SK-N-SH treated with all-trans-retinoic acid at 6 μM for 48 hours (cell line): ENCODE measurements around the gene AOPEP.
A peak's percentile ranks its signal among the peaks of the same experiment; 100 is the strongest.

ENCODE experiments used
- ATAC-seq: fragments of 200-7000 bp; cut with Tn5 transposase; 3 replicates; pipeline ENCODE4 v1.9.1; 2020; ENCODE audit warnings: mild to moderate bottlenecking, moderate library complexity
- ARNTL ChIP-seq: fragments of 450-650 bp; formaldehyde crosslinking; IDR thresholded peaks from 2 replicates; pipeline ENCODE4 v1.5.0; 2020; ENCODE audit warnings: low read depth, mild to moderate bottlenecking, moderate library complexity, borderline replicate concordance
- BACH2 ChIP-seq: fragments of 250-450 bp; sonication (Bioruptor Pico); IDR thresholded peaks from 2 replicates; pipeline ENCODE4 v1.9.0; 2021; ENCODE audit warnings: mild to moderate bottlenecking, borderline replicate concordance
- CSDC2 ChIP-seq: fragments of 250-450 bp; sonication (Bioruptor Pico); IDR thresholded peaks from 2 replicates; pipeline ENCODE4 v1.5.0; 2020; ENCODE audit warnings: mild to moderate bottlenecking, moderate library complexity
- ESRRG ChIP-seq: fragments of 250-450 bp; sonication (Bioruptor Pico); IDR thresholded peaks from 2 replicates; pipeline ENCODE4 v1.6.1; 2021; ENCODE audit warnings: mild to moderate bottlenecking
- GLIS3 ChIP-seq: fragments of 250-450 bp; sonication (Bioruptor Pico); IDR thresholded peaks from 2 replicates; pipeline ENCODE4 v1.5.0; 2020; ENCODE audit warnings: mild to moderate bottlenecking, moderate library complexity
- ISL1 ChIP-seq: fragments of 250-450 bp; sonication (Bioruptor Pico); IDR thresholded peaks from 2 replicates; pipeline ENCODE4 v2.1.2; 2022; ENCODE audit warnings: mild to moderate bottlenecking, moderate library complexity
- OSR1 ChIP-seq: fragments of 250-450 bp; sonication (Bioruptor Pico); IDR thresholded peaks from 2 replicates; pipeline ENCODE4 v1.8.0; 2022; ENCODE audit warnings: moderate library complexity, mild to moderate bottlenecking, inconsistent platforms
- PPARA ChIP-seq: fragments of 250-450 bp; sonication (Bioruptor Pico); IDR thresholded peaks from 2 replicates; pipeline ENCODE4 v1.5.0; 2020; ENCODE audit warnings: mild to moderate bottlenecking, borderline replicate concordance
- RARB ChIP-seq: fragments of 250-450 bp; sonication (Bioruptor Pico); IDR thresholded peaks from 2 replicates; pipeline ENCODE4 v1.8.0; 2021; ENCODE audit warnings: mild to moderate bottlenecking, moderate library complexity
- SNAI2 ChIP-seq: fragments of 250-450 bp; sonication (Bioruptor Pico); IDR thresholded peaks from 2 replicates; pipeline ENCODE4 v1.5.0; 2020; ENCODE audit warnings: mild to moderate bottlenecking, moderate library complexity
- TCF4 ChIP-seq: fragments of 250-450 bp; sonication (Bioruptor Pico); IDR thresholded peaks from 2 replicates; pipeline ENCODE4 v1.8.0; 2021; ENCODE audit warnings: mild to moderate bottlenecking, moderate library complexity, borderline replicate concordance
- TOX ChIP-seq: fragments of 250-450 bp; sonication (Bioruptor Pico); IDR thresholded peaks from 2 replicates; pipeline ENCODE4 v1.8.0; 2021; ENCODE audit warnings: mild to moderate bottlenecking, moderate library complexity, borderline replicate concordance
- TSHZ2 ChIP-seq: fragments of 250-450 bp; sonication (Bioruptor Pico); IDR thresholded peaks from 2 replicates; pipeline ENCODE4 v1.5.0; 2020; ENCODE audit warnings: mild to moderate bottlenecking, moderate library complexity
- ZC3H10 ChIP-seq: fragments of 250-450 bp; sonication (Bioruptor Pico); IDR thresholded peaks from 2 replicates; pipeline ENCODE4 v1.5.1; 2021; ENCODE audit warnings: mild to moderate bottlenecking, moderate library complexity
- ZFP3 ChIP-seq: fragments of 250-450 bp; sonication (Bioruptor Pico); IDR thresholded peaks from 2 replicates; pipeline ENCODE4 v1.5.0; 2020; ENCODE audit warnings: mild to moderate bottlenecking, moderate library complexity
- ZFP30 ChIP-seq: fragments of 450-650 bp; formaldehyde crosslinking; IDR thresholded peaks from 2 replicates; pipeline ENCODE4 v1.5.0; 2022; ENCODE audit warnings: mild to moderate bottlenecking, moderate library complexity
- ZNF565 ChIP-seq: fragments of 450-650 bp; formaldehyde crosslinking; conservative IDR thresholded peaks from 2 replicates; pipeline ENCODE4 v1.5.0; 2020; ENCODE audit warnings: low read depth, mild to moderate bottlenecking, moderate library complexity
- ZNF70 ChIP-seq: fragments of 450-650 bp; formaldehyde crosslinking; IDR thresholded peaks from 2 replicates; pipeline ENCODE4 v1.5.0; 2020; ENCODE audit warnings: mild to moderate bottlenecking, moderate library complexity
- ZNF8 ChIP-seq: fragments of 450-650 bp; formaldehyde crosslinking; IDR thresholded peaks from 2 replicates; pipeline ENCODE4 v1.5.0; 2020; ENCODE audit warnings: mild to moderate bottlenecking, moderate library complexity
- TF ChIP-seq, protein P1 (sequence below): fragments of 250-450 bp; sonication (Bioruptor Pico); IDR thresholded peaks from 2 replicates; pipeline ENCODE4 v1.8.0; 2021; ENCODE audit warnings: low read depth, mild to moderate bottlenecking, moderate library complexity, borderline replicate concordance
- TF ChIP-seq, protein P2 (sequence below): fragments of 250-450 bp; sonication (Bioruptor Pico); IDR thresholded peaks from 2 replicates; pipeline ENCODE4 v1.8.0; 2020; ENCODE audit warnings: mild to moderate bottlenecking, moderate library complexity, borderline replicate concordance
- TF ChIP-seq, protein P3 (sequence below): fragments of 250-450 bp; sonication (Bioruptor Pico); IDR thresholded peaks from 2 replicates; pipeline ENCODE4 v1.5.1; 2020; ENCODE audit warnings: low read depth, mild to moderate bottlenecking, moderate library complexity
- TF ChIP-seq, protein P4 (sequence below): fragments of 250-450 bp; sonication (Bioruptor Pico); IDR thresholded peaks from 2 replicates; pipeline ENCODE4 v1.5.1; 2021; ENCODE audit warnings: mild to moderate bottlenecking, moderate library complexity

The AOPEP gene

GRCh38 chr9:95132366-95133324 lies 406.1 kb downstream of the AOPEP start:
- TF ChIP-seq SNAI2 (CRISPR knock-in tag): peak; percentile 67; the same call in 1 of the 2 replicates
- TF ChIP-seq ZNF565: no peak
- TF ChIP-seq TOX (CRISPR knock-in tag): no peak
- TF ChIP-seq, protein P1, sequence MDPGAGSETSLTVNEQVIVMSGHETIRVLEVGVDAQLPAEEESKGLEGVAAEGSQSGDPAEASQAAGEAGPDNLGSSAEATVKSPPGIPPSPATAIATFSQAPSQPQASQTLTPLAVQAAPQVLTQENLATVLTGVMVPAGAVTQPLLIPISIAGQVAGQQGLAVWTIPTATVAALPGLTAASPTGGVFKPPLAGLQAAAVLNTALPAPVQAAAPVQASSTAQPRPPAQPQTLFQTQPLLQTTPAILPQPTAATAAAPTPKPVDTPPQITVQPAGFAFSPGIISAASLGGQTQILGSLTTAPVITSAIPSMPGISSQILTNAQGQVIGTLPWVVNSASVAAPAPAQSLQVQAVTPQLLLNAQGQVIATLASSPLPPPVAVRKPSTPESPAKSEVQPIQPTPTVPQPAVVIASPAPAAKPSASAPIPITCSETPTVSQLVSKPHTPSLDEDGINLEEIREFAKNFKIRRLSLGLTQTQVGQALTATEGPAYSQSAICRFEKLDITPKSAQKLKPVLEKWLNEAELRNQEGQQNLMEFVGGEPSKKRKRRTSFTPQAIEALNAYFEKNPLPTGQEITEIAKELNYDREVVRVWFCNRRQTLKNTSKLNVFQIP: no peak; the same call in 1 of the 2 replicates
- no peak for TF ChIP-seq BACH2
- TF ChIP-seq ZNF70 (CRISPR knock-in tag): no peak
- peak; percentile 69; the same call in 1 of the 2 replicates for TF ChIP-seq GLIS3 (CRISPR knock-in tag)
- TF ChIP-seq ESRRG: peak; percentile 57; the same call in 1 of the 2 replicates
- TF ChIP-seq TCF4: peak; percentile 98
- no peak for TF ChIP-seq CSDC2 (CRISPR knock-in tag)
- no peak for TF ChIP-seq ZFP30
- 0 out of 2 replicates have a peak, but pooled peaks have one; percentile 42 for TF ChIP-seq ZC3H10
- TF ChIP-seq ARNTL (CRISPR knock-in tag): no peak
- peak; percentile 94 for TF ChIP-seq ISL1
- no peak for TF ChIP-seq PPARA (CRISPR knock-in tag)
- TF ChIP-seq RARB: no peak
- no peak for TF ChIP-seq ZNF8
- TF ChIP-seq ZFP3 (CRISPR knock-in tag): no peak; the same call in 1 of the 2 replicates
- TF ChIP-seq TSHZ2: peak; percentile 94
- TF ChIP-seq, protein P2, sequence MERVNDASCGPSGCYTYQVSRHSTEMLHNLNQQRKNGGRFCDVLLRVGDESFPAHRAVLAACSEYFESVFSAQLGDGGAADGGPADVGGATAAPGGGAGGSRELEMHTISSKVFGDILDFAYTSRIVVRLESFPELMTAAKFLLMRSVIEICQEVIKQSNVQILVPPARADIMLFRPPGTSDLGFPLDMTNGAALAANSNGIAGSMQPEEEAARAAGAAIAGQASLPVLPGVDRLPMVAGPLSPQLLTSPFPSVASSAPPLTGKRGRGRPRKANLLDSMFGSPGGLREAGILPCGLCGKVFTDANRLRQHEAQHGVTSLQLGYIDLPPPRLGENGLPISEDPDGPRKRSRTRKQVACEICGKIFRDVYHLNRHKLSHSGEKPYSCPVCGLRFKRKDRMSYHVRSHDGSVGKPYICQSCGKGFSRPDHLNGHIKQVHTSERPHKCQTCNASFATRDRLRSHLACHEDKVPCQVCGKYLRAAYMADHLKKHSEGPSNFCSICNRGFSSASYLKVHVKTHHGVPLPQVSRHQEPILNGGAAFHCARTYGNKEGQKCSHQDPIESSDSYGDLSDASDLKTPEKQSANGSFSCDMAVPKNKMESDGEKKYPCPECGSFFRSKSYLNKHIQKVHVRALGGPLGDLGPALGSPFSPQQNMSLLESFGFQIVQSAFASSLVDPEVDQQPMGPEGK (CRISPR knock-in tag): no peak; the same call in 1 of the 2 replicates
- TF ChIP-seq, protein P3, sequence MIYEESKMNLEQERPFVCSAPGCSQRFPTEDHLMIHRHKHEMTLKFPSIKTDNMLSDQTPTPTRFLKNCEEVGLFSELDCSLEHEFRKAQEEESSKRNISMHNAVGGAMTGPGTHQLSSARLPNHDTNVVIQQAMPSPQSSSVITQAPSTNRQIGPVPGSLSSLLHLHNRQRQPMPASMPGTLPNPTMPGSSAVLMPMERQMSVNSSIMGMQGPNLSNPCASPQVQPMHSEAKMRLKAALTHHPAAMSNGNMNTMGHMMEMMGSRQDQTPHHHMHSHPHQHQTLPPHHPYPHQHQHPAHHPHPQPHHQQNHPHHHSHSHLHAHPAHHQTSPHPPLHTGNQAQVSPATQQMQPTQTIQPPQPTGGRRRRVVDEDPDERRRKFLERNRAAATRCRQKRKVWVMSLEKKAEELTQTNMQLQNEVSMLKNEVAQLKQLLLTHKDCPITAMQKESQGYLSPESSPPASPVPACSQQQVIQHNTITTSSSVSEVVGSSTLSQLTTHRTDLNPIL (CRISPR knock-in tag): peak; percentile 79; the same call in 1 of the 2 replicates
- TF ChIP-seq, protein P4, sequence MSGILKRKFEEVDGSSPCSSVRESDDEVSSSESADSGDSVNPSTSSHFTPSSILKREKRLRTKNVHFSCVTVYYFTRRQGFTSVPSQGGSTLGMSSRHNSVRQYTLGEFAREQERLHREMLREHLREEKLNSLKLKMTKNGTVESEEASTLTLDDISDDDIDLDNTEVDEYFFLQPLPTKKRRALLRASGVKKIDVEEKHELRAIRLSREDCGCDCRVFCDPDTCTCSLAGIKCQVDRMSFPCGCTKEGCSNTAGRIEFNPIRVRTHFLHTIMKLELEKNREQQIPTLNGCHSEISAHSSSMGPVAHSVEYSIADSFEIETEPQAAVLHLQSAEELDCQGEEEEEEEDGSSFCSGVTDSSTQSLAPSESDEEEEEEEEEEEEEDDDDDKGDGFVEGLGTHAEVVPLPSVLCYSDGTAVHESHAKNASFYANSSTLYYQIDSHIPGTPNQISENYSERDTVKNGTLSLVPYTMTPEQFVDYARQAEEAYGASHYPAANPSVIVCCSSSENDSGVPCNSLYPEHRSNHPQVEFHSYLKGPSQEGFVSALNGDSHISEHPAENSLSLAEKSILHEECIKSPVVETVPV (CRISPR knock-in tag): peak; percentile 88
- TF ChIP-seq OSR1 (CRISPR knock-in tag): no peak
- TF ChIP-seq, all 23 proteins: peak for 9
- peak; percentile 91 for ATAC-seq

DNA sequence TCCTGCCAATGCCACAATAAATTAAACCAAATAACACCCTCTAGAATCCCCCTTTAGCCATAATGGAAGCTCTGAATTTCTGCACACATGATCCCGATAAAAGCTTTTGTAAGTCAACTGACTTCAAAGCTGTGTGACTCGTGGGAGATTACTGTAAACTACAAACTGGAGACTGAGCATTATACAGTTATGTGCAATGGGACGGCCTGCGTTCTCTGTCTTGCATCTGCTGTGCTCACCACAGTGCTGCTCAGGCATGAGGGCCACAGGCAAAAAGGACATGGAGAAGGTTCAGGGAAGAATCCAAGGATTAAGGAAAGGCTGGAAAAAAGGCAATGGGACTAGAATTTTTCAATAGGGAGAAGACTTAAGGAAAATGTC lies 406.8 kb downstream of the AOPEP start:
- TF ChIP-seq ZNF70 (CRISPR knock-in tag) (peak; percentile 16; the same call in 1 of the 2 replicates), ZNF8 (peak; percentile 10; the same call in 1 of the 2 replicates), RARB (no peak), CSDC2 (CRISPR knock-in tag) (0 out of 2 replicates have a peak, but pooled peaks have one; percentile 37)
- TF ChIP-seq, protein P2 (CRISPR knock-in tag): no peak
- TF ChIP-seq, all 23 proteins: peak for 3
- ATAC-seq: peak; percentile 58
